Measurements from ENCODE around the gene SORCS2. TPM values are rescaled to one million over a fixed set of nuclear protein-coding genes. Genes with fewer than 3 reads are reported as not detected.

SORCS2 gene
- total RNA-seq, 2 experiments from 2014 or later = 0.07 to 0.15 TPM

GRCh38 chr4:7288751-7289523, 96.6 kb downstream of the SORCS2 start:
- H3K36me3 Mint-ChIP-seq (ENCODE audit: low read depth) = no peaks in the 10 kb centered on the region

GRCh38 chr4:7289589-7289988, 97.3 kb downstream of the SORCS2 start:
- Mint-ChIP-seq H3K4me1 (ENCODE audit: low read depth) (no peaks in the 10 kb centered on the region), H3K27me3 (ENCODE audit: low read depth) (peaks cover 2% of the 10 kb centered on the region), H3K36me3 (ENCODE audit: low read depth) (no peaks in the 10 kb centered on the region), H3K9me3 (no peaks in the 10 kb centered on the region), H3K27ac (no peak overlapping the region), H3K4me3 (no peak overlapping the region)
- no peak for DNase-seq
- CTCF ChIA-PET = no interaction called here
- intact Hi-C loops (cut with micrococcal nuclease) = no loop called here

More at GRCh38 chr4:7288751-7289523, 96.6 kb downstream of the SORCS2 start:
- DNase-seq = no peak
- intact Hi-C loops (cut with micrococcal nuclease) = no loop called here
- Mint-ChIP-seq H3K27me3 (ENCODE audit: low read depth) (peaks cover 2% of the 10 kb centered on the region), H3K4me3 (no peak overlapping the region), H3K4me1 (ENCODE audit: low read depth) (no peaks in the 10 kb centered on the region), H3K9me3 (no peaks in the 10 kb centered on the region), H3K27ac (no peak overlapping the region)
- CTCF ChIA-PET = no interaction called here

- no peaks in the 10 kb centered on the region for H3K9me3 Mint-ChIP-seq
- CTCF ChIA-PET = no interaction called here
- H3K4me1 Mint-ChIP-seq (ENCODE audit: low read depth) = no peaks in the 10 kb centered on the region
- no peak overlapping the region for H3K4me3 Mint-ChIP-seq
- H3K27ac Mint-ChIP-seq = no peak overlapping the region
- H3K27me3 Mint-ChIP-seq (ENCODE audit: low read depth) = peaks cover 2% of the 10 kb centered on the region
- no peaks in the 10 kb centered on the region for H3K36me3 Mint-ChIP-seq (ENCODE audit: low read depth)
- intact Hi-C loops (cut with micrococcal nuclease) = no loop called here
- DNase-seq = no peak
These were observed 99.2 kb downstream of the SORCS2 start for GRCh38 chr4:7291372-7292114.

DNA sequence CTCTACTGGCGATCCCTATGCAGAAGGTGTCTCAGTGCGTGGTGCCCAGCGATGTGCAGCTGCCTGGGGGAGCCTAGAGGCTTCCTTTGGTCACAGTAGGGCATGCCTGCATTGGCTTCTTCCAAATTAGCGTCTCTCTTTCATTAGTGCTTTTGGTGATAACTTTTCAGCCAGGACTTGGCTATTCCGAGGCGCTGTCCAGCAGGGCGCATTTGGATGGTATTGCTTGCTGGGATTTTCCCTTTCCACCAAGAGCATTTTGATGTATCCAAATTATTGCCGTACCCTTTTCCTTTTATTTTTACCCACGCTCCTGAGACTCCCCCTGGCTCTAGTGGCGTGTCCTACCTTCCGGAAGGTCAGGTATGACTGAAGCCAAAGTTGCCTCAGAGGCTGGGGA, 101.4 kb downstream of the SORCS2 start:
- no peak overlapping the region for H3K4me3 Mint-ChIP-seq
- H3K9me3 Mint-ChIP-seq = no peaks in the 10 kb centered on the region
- intact Hi-C loops (cut with micrococcal nuclease) = no loop called here
- CTCF ChIA-PET = no interaction called here
- no peak overlapping the region for H3K27ac Mint-ChIP-seq
- H3K4me1 Mint-ChIP-seq (ENCODE audit: low read depth) = no peaks in the 10 kb centered on the region
- H3K27me3 Mint-ChIP-seq (ENCODE audit: low read depth) = peaks cover 5% of the 10 kb centered on the region
- H3K36me3 Mint-ChIP-seq (ENCODE audit: low read depth) = no peaks in the 10 kb centered on the region
- no peak for DNase-seq

DNA sequence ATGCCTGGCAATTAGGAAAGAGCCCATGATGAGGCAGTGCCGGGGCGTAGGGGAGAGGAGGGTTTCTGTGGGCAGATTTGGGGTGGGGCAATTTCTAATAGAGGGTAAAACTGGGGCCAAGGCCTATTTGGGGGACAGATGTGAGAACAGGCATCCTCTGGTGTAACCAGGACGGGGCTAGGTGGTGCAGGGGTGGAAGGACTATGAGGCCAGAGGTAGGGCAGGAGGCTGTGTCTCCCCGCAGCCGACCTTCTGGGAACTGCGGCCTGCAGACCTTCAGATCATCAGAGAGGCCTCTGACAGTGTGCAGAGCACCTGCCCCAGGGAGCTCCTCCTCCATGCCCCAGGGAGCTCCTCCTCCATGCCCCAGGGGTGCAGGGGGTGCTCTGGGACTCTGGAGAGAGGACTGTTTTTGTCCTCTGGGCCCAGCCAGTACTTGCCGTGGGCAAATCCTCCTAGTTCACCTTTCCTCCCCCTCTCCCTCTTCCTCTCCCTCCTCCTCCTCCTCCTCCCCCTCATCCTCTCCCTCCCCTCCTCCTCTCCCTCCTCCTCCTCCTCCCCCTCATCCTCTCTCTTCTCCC, 101.9 kb downstream of the SORCS2 start:
- DNase-seq = no peak
- H3K27me3 Mint-ChIP-seq (ENCODE audit: low read depth) = peaks cover 3% of the 10 kb centered on the region
- intact Hi-C loops (cut with micrococcal nuclease) = no loop called here
- H3K27ac Mint-ChIP-seq = no peak overlapping the region
- H3K9me3 Mint-ChIP-seq = no peaks in the 10 kb centered on the region
- CTCF ChIA-PET = interaction anchor here (0.7 kb wide), 1 partner anchor 102 kb away, joined by 3 read pairs; the partner anchor contains the start of gene SORCS2
- H3K4me1 Mint-ChIP-seq (ENCODE audit: low read depth) = no peaks in the 10 kb centered on the region
- no peaks in the 10 kb centered on the region for H3K36me3 Mint-ChIP-seq (ENCODE audit: low read depth)
- no peak overlapping the region for H3K4me3 Mint-ChIP-seq

GRCh38 chr4:7295197-7295910, 103.0 kb downstream of the SORCS2 start:
- no peak for DNase-seq
- Mint-ChIP-seq H3K36me3 (ENCODE audit: low read depth) (no peaks in the 10 kb centered on the region), H3K4me1 (ENCODE audit: low read depth) (no peaks in the 10 kb centered on the region), H3K9me3 (no peaks in the 10 kb centered on the region), H3K27me3 (ENCODE audit: low read depth) (peaks cover 3% of the 10 kb centered on the region), H3K27ac (no peak overlapping the region), H3K4me3 (no peak overlapping the region)
- CTCF ChIA-PET = no interaction called here
- intact Hi-C loops (cut with micrococcal nuclease) = no loop called here

GRCh38 chr4:7295911-7296660, 103.7 kb downstream of the SORCS2 start:
- Mint-ChIP-seq H3K27ac (no peak overlapping the region), H3K4me3 (no peak overlapping the region), H3K9me3 (no peaks in the 10 kb centered on the region), H3K36me3 (ENCODE audit: low read depth) (no peaks in the 10 kb centered on the region), H3K4me1 (ENCODE audit: low read depth) (no peaks in the 10 kb centered on the region), H3K27me3 (ENCODE audit: low read depth) (peaks cover 6% of the 10 kb centered on the region)
- CTCF ChIA-PET = interaction anchor here (0.8 kb wide), 1 partner anchor 21 kb away, joined by 3 read pairs; no protein-coding TSS in a partner anchor
- DNase-seq = peak; percentile 21
- intact Hi-C loops (cut with micrococcal nuclease) = no loop called here

- intact Hi-C loops (cut with micrococcal nuclease) = no loop called here
- CTCF ChIA-PET = interaction anchor here (0.8 kb wide), 1 partner anchor 20 kb away, joined by 3 read pairs; no protein-coding TSS in a partner anchor
- no peak for DNase-seq
These were observed 104.5 kb downstream of the SORCS2 start for GRCh38 chr4:7296661-7297335.

GRCh38 chr4:7297374-7297773, 105.0 kb downstream of the SORCS2 start:
- intact Hi-C loops (cut with micrococcal nuclease) = no loop called here
- Mint-ChIP-seq H3K27me3 (ENCODE audit: low read depth) (peaks cover 6% of the 10 kb centered on the region), H3K36me3 (ENCODE audit: low read depth) (no peaks in the 10 kb centered on the region), H3K4me1 (ENCODE audit: low read depth) (no peaks in the 10 kb centered on the region), H3K4me3 (no peak overlapping the region), H3K27ac (no peak overlapping the region), H3K9me3 (no peaks in the 10 kb centered on the region)
- CTCF ChIA-PET = no interaction called here
- DNase-seq = no peak

More at GRCh38 chr4:7296661-7297335, 104.5 kb downstream of the SORCS2 start:
- H3K9me3 Mint-ChIP-seq = no peaks in the 10 kb centered on the region
- peaks cover 6% of the 10 kb centered on the region for H3K27me3 Mint-ChIP-seq (ENCODE audit: low read depth)
- H3K4me1 Mint-ChIP-seq (ENCODE audit: low read depth) = no peaks in the 10 kb centered on the region
- no peaks in the 10 kb centered on the region for H3K36me3 Mint-ChIP-seq (ENCODE audit: low read depth)
- H3K4me3 Mint-ChIP-seq = no peak overlapping the region
- H3K27ac Mint-ChIP-seq = no peak overlapping the region

DNA sequence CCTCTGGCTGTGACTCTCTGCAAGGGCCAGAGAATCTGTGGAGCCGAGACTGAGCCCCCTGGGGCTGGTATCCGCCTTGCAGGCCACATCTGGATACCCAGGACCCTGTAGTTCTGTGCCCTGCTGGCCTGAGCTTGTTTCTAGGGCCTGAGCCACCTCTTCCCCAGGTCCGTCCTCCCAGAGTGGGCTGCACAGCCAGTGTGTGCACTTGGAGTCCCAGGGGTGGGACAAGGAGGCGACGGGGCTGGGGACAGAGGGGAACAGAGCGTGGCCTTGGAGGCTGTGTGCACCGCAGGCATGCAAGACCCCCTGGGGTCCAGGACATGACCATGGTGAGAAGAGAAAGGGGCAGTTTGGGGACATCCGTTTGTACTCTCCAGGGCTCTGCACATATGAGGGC, 105.5 kb downstream of the SORCS2 start:
- CTCF ChIA-PET = no interaction called here
- peaks cover 6% of the 10 kb centered on the region for H3K27me3 Mint-ChIP-seq (ENCODE audit: low read depth)
- H3K9me3 Mint-ChIP-seq = no peaks in the 10 kb centered on the region
- H3K4me3 Mint-ChIP-seq = no peak overlapping the region
- intact Hi-C loops (cut with micrococcal nuclease) = no loop called here
- no peak for DNase-seq
- no peaks in the 10 kb centered on the region for H3K4me1 Mint-ChIP-seq (ENCODE audit: low read depth)
- no peak overlapping the region for H3K27ac Mint-ChIP-seq
- no peaks in the 10 kb centered on the region for H3K36me3 Mint-ChIP-seq (ENCODE audit: low read depth)

- H3K4me1 Mint-ChIP-seq (ENCODE audit: low read depth) = no peaks in the 10 kb centered on the region
- no peaks in the 10 kb centered on the region for H3K36me3 Mint-ChIP-seq (ENCODE audit: low read depth)
- H3K9me3 Mint-ChIP-seq = no peaks in the 10 kb centered on the region
- DNase-seq = no peak
- H3K4me3 Mint-ChIP-seq = no peak overlapping the region
- intact Hi-C loops (cut with micrococcal nuclease) = no loop called here
- no peak overlapping the region for H3K27ac Mint-ChIP-seq
- CTCF ChIA-PET = no interaction called here
- H3K27me3 Mint-ChIP-seq (ENCODE audit: low read depth) = peaks cover 6% of the 10 kb centered on the region
These were observed 106.3 kb downstream of the SORCS2 start for GRCh38 chr4:7298619-7299009.
